ENCODE results near the gene NUBP1. TPM values are rescaled to one million over a fixed set of nuclear protein-coding genes. Genes with fewer than 3 reads are reported as not detected.
"Not testable (repeated sequence)": the region's sequence is repeated elsewhere in the genome, so short reads cannot be mapped to it uniquely, and the experiment has no call there.

The NUBP1 gene
- total RNA-seq, 6 experiments from 2014 or later = 18.0 to 29.4 (median 25.1) TPM

GRCh38 chr16:10782628-10783027 is 39.0 kb downstream of the NUBP1 start:
- H3K36me3 Mint-ChIP-seq (ENCODE audit: low read depth) = no peaks in the 10 kb centered on the region
- no peak overlapping the region for H3K27ac Mint-ChIP-seq
- no peaks in the 10 kb centered on the region for H3K9me3 Mint-ChIP-seq
- TF ChIP-seq CTCF (IDR thresholded peaks at IDR 0.05) = no peak
- no peaks in the 10 kb centered on the region for H3K4me1 Mint-ChIP-seq (ENCODE audit: low read depth)
- H3K27me3 Mint-ChIP-seq (ENCODE audit: insufficient read depth) = peaks cover 21% of the 10 kb centered on the region
- DNase-seq = no peak
- no peak overlapping the region for H3K4me3 Mint-ChIP-seq

GRCh38 chr16:10787304-10787703 is 43.7 kb downstream of the NUBP1 start:
- Mint-ChIP-seq H3K27me3 (ENCODE audit: insufficient read depth) (peaks cover 26% of the 10 kb centered on the region), H3K9me3 (no peaks in the 10 kb centered on the region), H3K4me3 (no peak overlapping the region), H3K36me3 (ENCODE audit: low read depth) (no peaks in the 10 kb centered on the region), H3K27ac (no peak overlapping the region), H3K4me1 (ENCODE audit: low read depth) (no peaks in the 10 kb centered on the region)
- no peak for DNase-seq
- no peak for TF ChIP-seq CTCF (IDR thresholded peaks at IDR 0.05)

GRCh38 chr16:10788630-10789029 is 45.0 kb downstream of the NUBP1 start:
- H3K27me3 Mint-ChIP-seq (ENCODE audit: insufficient read depth) = peaks cover 26% of the 10 kb centered on the region
- H3K9me3 Mint-ChIP-seq; H3K4me3 Mint-ChIP-seq; H3K27ac Mint-ChIP-seq; DNase-seq; H3K4me1 Mint-ChIP-seq (ENCODE audit: low read depth); H3K36me3 Mint-ChIP-seq (ENCODE audit: low read depth): not testable (repeated sequence)

GRCh38 chr16:10791048-10791447 is 47.4 kb downstream of the NUBP1 start:
- no peak overlapping the region for H3K4me3 Mint-ChIP-seq
- no peak overlapping the region for H3K27ac Mint-ChIP-seq
- no peaks in the 10 kb centered on the region for H3K4me1 Mint-ChIP-seq (ENCODE audit: low read depth)
- no peak for TF ChIP-seq CTCF (IDR thresholded peaks at IDR 0.05)
- H3K27me3 Mint-ChIP-seq (ENCODE audit: insufficient read depth) = peaks cover 28% of the 10 kb centered on the region
- H3K36me3 Mint-ChIP-seq (ENCODE audit: low read depth) = no peaks in the 10 kb centered on the region
- no peaks in the 10 kb centered on the region for H3K9me3 Mint-ChIP-seq
- DNase-seq = no peak

GRCh38 chr16:10799736-10800135 is 56.1 kb downstream of the NUBP1 start:
- Mint-ChIP-seq H3K36me3 (ENCODE audit: low read depth) (no peaks in the 10 kb centered on the region), H3K9me3 (no peaks in the 10 kb centered on the region), H3K27ac (no peak overlapping the region)

GRCh38 chr16:10805334-10805733 is 61.7 kb downstream of the NUBP1 start:
- peaks cover 28% of the 10 kb centered on the region for H3K27me3 Mint-ChIP-seq (ENCODE audit: insufficient read depth)
- no peak for TF ChIP-seq CTCF (IDR thresholded peaks at IDR 0.05)
- no peak overlapping the region for H3K4me3 Mint-ChIP-seq
- DNase-seq = no peak
- no peaks in the 10 kb centered on the region for H3K36me3 Mint-ChIP-seq (ENCODE audit: low read depth)
- no peaks in the 10 kb centered on the region for H3K4me1 Mint-ChIP-seq (ENCODE audit: low read depth)
- H3K9me3 Mint-ChIP-seq = no peaks in the 10 kb centered on the region
- H3K27ac Mint-ChIP-seq = no peak overlapping the region

More at GRCh38 chr16:10799736-10800135, 56.1 kb downstream of the NUBP1 start:
- no peak for DNase-seq
- peaks cover 23% of the 10 kb centered on the region for H3K27me3 Mint-ChIP-seq (ENCODE audit: insufficient read depth)
- no peak overlapping the region for H3K4me3 Mint-ChIP-seq
- H3K4me1 Mint-ChIP-seq (ENCODE audit: low read depth) = no peaks in the 10 kb centered on the region
- no peak for TF ChIP-seq CTCF (IDR thresholded peaks at IDR 0.05)

Data from HFFc6 (cell line).